Osteoblast (primary cell): Measurements from ENCODE around the gene NRSN1. TPM values are rescaled to one million over a fixed set of nuclear protein-coding genes. Genes with fewer than 3 reads are reported as not detected.

Experiments used
- DNase-seq: peaks from one replicate; pipeline ENCODE4 v3.0.0; 2011; ENCODE audit warnings: low spot score, mixed read lengths; ENCODE audit not compliant: insufficient read length; ENCODE audit errors: missing footprints
- H2AFZ ChIP-seq: 2 replicates; pipeline ENCODE4 v1.6.0; 2011; ENCODE audit warnings: mild to moderate bottlenecking, low read length
- H3K27ac ChIP-seq: 2 replicates; pipeline ENCODE4 v1.5.1; 2011; ENCODE audit warnings: mild to moderate bottlenecking, low read depth, low read length, moderate library complexity
- H3K27me3 ChIP-seq: 2 replicates; pipeline ENCODE4 v1.6.0; 2012; ENCODE audit warnings: mild to moderate bottlenecking, control low read depth, inconsistent platforms, low read length, moderate library complexity; ENCODE audit not compliant: insufficient read depth
- H3K36me3 ChIP-seq: 2 replicates; pipeline ENCODE4 v1.5.1; 2011; ENCODE audit warnings: mild to moderate bottlenecking, low read length, control low read depth, moderate library complexity; ENCODE audit not compliant: insufficient read depth
- H3K4me1 ChIP-seq: 2 replicates; pipeline ENCODE4 v1.5.1; 2011; ENCODE audit warnings: mild to moderate bottlenecking, low read length, control low read depth, moderate library complexity; ENCODE audit not compliant: insufficient read depth
- H3K4me2 ChIP-seq: 2 replicates; pipeline ENCODE4 v1.6.0; 2011; ENCODE audit warnings: mild to moderate bottlenecking, low read length; ENCODE audit not compliant: insufficient read depth
- H3K4me3 ChIP-seq: fragments of 200-600 bp; sonication (generic); 3 replicates; pipeline ENCODE4 v1.5.1; 2012; ENCODE audit warnings: mild to moderate bottlenecking, low read length, inconsistent platforms; ENCODE audit not compliant: insufficient read depth
- H3K79me2 ChIP-seq: 2 replicates; pipeline ENCODE4 v1.6.0; 2012; ENCODE audit warnings: mild to moderate bottlenecking, low read length, control low read depth, inconsistent platforms; ENCODE audit not compliant: insufficient read depth
- H3K9me3 ChIP-seq: 2 replicates; pipeline ENCODE4 v1.5.1; 2011; ENCODE audit warnings: low read depth, low read length, control low read depth
- H4K20me1 ChIP-seq: 2 replicates; pipeline ENCODE4 v1.6.0; 2012; ENCODE audit warnings: mild to moderate bottlenecking, low read length, control low read depth; ENCODE audit not compliant: insufficient read depth
- CTCF ChIP-seq: IDR thresholded peaks from 2 replicates; pipeline ENCODE4 v1.5.1; 2011; ENCODE audit warnings: mild to moderate bottlenecking, low read depth, low read length, moderate library complexity; ENCODE audit errors: extremely low read depth
- total RNA-seq: library from RNA; depleted of rRNA; stranded (reverse); fragments of >200 nt; gene quantifications from 2 replicates; pipeline ENCODE4 v1.2.3, GENCODE V29; 2012

Gene NRSN1
- total RNA-seq, 1 donor: not detected

- H3K27me3 ChIP-seq: no peaks in the 10 kb centered on the region
- H3K36me3 ChIP-seq: no peaks in the 10 kb centered on the region
- H3K9me3 ChIP-seq: no peaks in the 10 kb centered on the region
- no peaks in the 10 kb centered on the region for H3K4me1 ChIP-seq
- H3K4me3 ChIP-seq: no peak overlapping the region
- no peak for TF ChIP-seq CTCF
- H4K20me1 ChIP-seq: no peaks in the 10 kb centered on the region
- H3K4me2 ChIP-seq: no peak overlapping the region
- no peaks in the 10 kb centered on the region for H3K79me2 ChIP-seq
- DNase-seq: no peak
- H2AFZ ChIP-seq: no peak overlapping the region
- H3K27ac ChIP-seq: no peak overlapping the region
Measured at GRCh38 chr6:24154121-24154520, 28.1 kb downstream of the NRSN1 start.

GRCh38 chr6:24157886-24158285 lies 31.9 kb downstream of the NRSN1 start:
- H3K4me2 ChIP-seq: no peak overlapping the region
- H3K27ac ChIP-seq: no peak overlapping the region
- DNase-seq: no peak
- no peaks in the 10 kb centered on the region for H3K4me1 ChIP-seq
- H3K79me2 ChIP-seq: no peaks in the 10 kb centered on the region
- no peaks in the 10 kb centered on the region for H3K9me3 ChIP-seq
- TF ChIP-seq CTCF: no peak
- no peak overlapping the region for H2AFZ ChIP-seq
- H3K36me3 ChIP-seq: no peaks in the 10 kb centered on the region
- H4K20me1 ChIP-seq: no peaks in the 10 kb centered on the region
- H3K4me3 ChIP-seq: no peak overlapping the region
- H3K27me3 ChIP-seq: no peaks in the 10 kb centered on the region

GRCh38 chr6:24183584-24183983 lies 57.6 kb downstream of the NRSN1 start:
- Histone ChIP-seq H3K36me3 (no peaks in the 10 kb centered on the region), H3K9me3 (no peaks in the 10 kb centered on the region), H3K27me3 (no peaks in the 10 kb centered on the region), H3K79me2 (no peaks in the 10 kb centered on the region), H3K27ac (no peak overlapping the region), H2AFZ (no peak overlapping the region), H3K4me3 (no peak overlapping the region), H3K4me1 (no peaks in the 10 kb centered on the region), H4K20me1 (no peaks in the 10 kb centered on the region), H3K4me2 (no peak overlapping the region)
- no peak for DNase-seq
- TF ChIP-seq CTCF: no peak

GRCh38 chr6:24186349-24186748 lies 60.3 kb downstream of the NRSN1 start:
- no peak for TF ChIP-seq CTCF
- Histone ChIP-seq H3K27ac (no peak overlapping the region), H3K4me3 (no peak overlapping the region), H3K36me3 (no peaks in the 10 kb centered on the region), H3K9me3 (no peaks in the 10 kb centered on the region), H4K20me1 (no peaks in the 10 kb centered on the region), H3K4me1 (no peaks in the 10 kb centered on the region), H3K4me2 (no peak overlapping the region), H3K79me2 (no peaks in the 10 kb centered on the region), H3K27me3 (no peaks in the 10 kb centered on the region), H2AFZ (no peak overlapping the region)
- no peak for DNase-seq
